Measurements from ENCODE around the gene BRI3. TPM values are rescaled to one million over a fixed set of nuclear protein-coding genes. Genes with fewer than 3 reads are reported as not detected.

BRI3 gene
- total and polyA plus RNA-seq, 2 of the 4 experiments (the other 2 are of a cell fraction): 24.7 to 68.3 TPM

DNA sequence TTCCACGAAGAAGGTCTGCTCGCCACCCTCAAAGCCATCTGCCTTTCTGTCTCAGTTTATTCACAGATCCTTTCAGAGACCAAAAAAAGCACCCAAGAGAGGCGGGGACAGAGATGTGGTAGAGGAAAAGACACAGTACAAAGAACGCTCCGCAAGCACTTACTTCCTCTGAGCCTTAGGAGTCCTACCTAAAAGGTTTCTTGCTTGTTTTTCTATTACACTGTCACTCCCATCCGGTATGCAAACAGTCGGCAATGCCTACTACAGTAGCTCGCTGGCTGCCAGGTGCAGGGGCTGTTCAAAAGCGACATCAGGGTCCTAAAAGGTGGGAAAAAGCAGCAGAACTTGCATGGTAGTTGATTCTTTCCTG lies 30.3 kb upstream of the BRI3 start:
- Histone ChIP-seq H3K4ac (ENCODE audit: low read depth, low read length) (no peak overlapping the region), H3K9me3 (ENCODE audit: control insufficient read depth, insufficient read depth, low read length) (no peaks in the 10 kb centered on the region), H3K27me3 (ENCODE audit: control insufficient read depth, insufficient read depth, low read length) (no peaks in the 10 kb centered on the region), H3K4me2 (ENCODE audit: low read depth, low read length) (peak overlapping the region; percentile 91), H3K4me1 (ENCODE audit: control insufficient read depth, insufficient read depth, low read length) (peaks cover 8% of the 10 kb centered on the region), H3K14ac (replicated peaks; ENCODE audit: low read depth, low read length) (no peak overlapping the region), H3K9me1 (ENCODE audit: insufficient read depth, low read length) (no peaks in the 10 kb centered on the region; the same call in 1 of the 2 replicates), H4K20me1 (ENCODE audit: insufficient read depth, low read length) (no peaks in the 10 kb centered on the region; the same call in 1 of the 2 replicates), H4K91ac (ENCODE audit: insufficient read depth, low read depth, low read length) (no peak overlapping the region), H3K9ac (ENCODE audit: low read depth, low read length) (peak overlapping the region; percentile 72), H4K8ac (ENCODE audit: low read depth in 2 of 2, low read length in 2 of 2) (peak overlapping the region; percentile 4 to 34; a peak in 1 of 4 replicates), H2AFZ (replicated peaks; ENCODE audit: low read length, poor library complexity) (peak overlapping the region; percentile 99), H2BK5ac (ENCODE audit: low read depth, low read length, poor library complexity, severe bottlenecking) (no peak overlapping the region), H3K56ac (ENCODE audit: extremely low read depth, insufficient read depth, low read length) (no peak overlapping the region), H2BK120ac (ENCODE audit: low read depth, low read length) (no peak overlapping the region), H3K4me3 (ENCODE audit: insufficient read depth, low read depth, low read length) (peak overlapping the region; percentile 94), H2AK5ac (ENCODE audit: low read depth, low read length) (no peak overlapping the region), H2AK9ac (replicated peaks; ENCODE audit: low read depth, low read length, poor library complexity) (peak overlapping the region; percentile 86), H3K79me1 (ENCODE audit: low read depth in 1 of 2, low read length in 2 of 2) (peaks cover 30 to 45% of the 10 kb centered on the region in 2 experiments), H3K27ac (ENCODE audit: insufficient read depth, low read length) (no peak overlapping the region), H3K36me3 (ENCODE audit: control insufficient read depth, insufficient read depth, low read length) (no peaks in the 10 kb centered on the region), H2BK15ac (ENCODE audit: low read depth, low read length) (no peak overlapping the region), H3K23ac (ENCODE audit: low read depth, low read length) (no peak overlapping the region), H4K5ac (ENCODE audit: low read depth, low read length) (no peak overlapping the region), H2BK20ac (ENCODE audit: low read depth, low read length) (no peak overlapping the region), H3K18ac (ENCODE audit: low read depth, low read length) (no peak overlapping the region)
- BruUV-seq (replicated peaks): no TSS peak
- TF ChIP-seq RCOR1 (IDR thresholded peaks at IDR 0.05; ENCODE audit: insufficient replicate concordance, low read length) (no peak), RFX5 (IDR thresholded peaks at IDR 0.05; ENCODE audit: low read depth, low read length) (no peak), RAD21 (IDR thresholded peaks at IDR 0.05; ENCODE audit: low read length) (no peak), FOS (IDR thresholded peaks at IDR 0.05; ENCODE audit: low read depth, low read length) (no peak), MAFK (IDR thresholded peaks at IDR 0.05; ENCODE audit: low read depth, low read length) (no peak), POLR2A (IDR thresholded peaks at IDR 0.05; ENCODE audit: low read depth, low read length) (no peak), MAZ (IDR thresholded peaks at IDR 0.05; ENCODE audit: borderline replicate concordance, low read depth, low read length) (no peak), BHLHE40 (IDR thresholded peaks at IDR 0.05; ENCODE audit: low read depth, low read length) (no peak), MXI1 (IDR thresholded peaks at IDR 0.05; ENCODE audit: borderline replicate concordance, low read depth, low read length) (no peak), SMC3 (IDR thresholded peaks at IDR 0.05; ENCODE audit: low read depth, low read length) (no peak), CHD1 (IDR thresholded peaks at IDR 0.05; ENCODE audit: low read depth, low read length) (no peak), NFE2L2 (IDR thresholded peaks at IDR 0.05; ENCODE audit: low read depth, low read length) (no peak), CEBPB (IDR thresholded peaks at IDR 0.05; ENCODE audit: low read depth, low read length) (no peak)
- TF ChIP-seq, protein P1, sequence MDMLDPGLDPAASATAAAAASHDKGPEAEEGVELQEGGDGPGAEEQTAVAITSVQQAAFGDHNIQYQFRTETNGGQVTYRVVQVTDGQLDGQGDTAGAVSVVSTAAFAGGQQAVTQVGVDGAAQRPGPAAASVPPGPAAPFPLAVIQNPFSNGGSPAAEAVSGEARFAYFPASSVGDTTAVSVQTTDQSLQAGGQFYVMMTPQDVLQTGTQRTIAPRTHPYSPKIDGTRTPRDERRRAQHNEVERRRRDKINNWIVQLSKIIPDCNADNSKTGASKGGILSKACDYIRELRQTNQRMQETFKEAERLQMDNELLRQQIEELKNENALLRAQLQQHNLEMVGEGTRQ (IDR thresholded peaks at IDR 0.05; ENCODE audit: low read depth, low read length): no peak
- TF ChIP-seq, protein P2, sequence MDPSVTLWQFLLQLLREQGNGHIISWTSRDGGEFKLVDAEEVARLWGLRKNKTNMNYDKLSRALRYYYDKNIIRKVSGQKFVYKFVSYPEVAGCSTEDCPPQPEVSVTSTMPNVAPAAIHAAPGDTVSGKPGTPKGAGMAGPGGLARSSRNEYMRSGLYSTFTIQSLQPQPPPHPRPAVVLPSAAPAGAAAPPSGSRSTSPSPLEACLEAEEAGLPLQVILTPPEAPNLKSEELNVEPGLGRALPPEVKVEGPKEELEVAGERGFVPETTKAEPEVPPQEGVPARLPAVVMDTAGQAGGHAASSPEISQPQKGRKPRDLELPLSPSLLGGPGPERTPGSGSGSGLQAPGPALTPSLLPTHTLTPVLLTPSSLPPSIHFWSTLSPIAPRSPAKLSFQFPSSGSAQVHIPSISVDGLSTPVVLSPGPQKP (IDR thresholded peaks at IDR 0.05; ENCODE audit: borderline replicate concordance, low read depth, low read length): no peak
- TF ChIP-seq, protein P3, sequence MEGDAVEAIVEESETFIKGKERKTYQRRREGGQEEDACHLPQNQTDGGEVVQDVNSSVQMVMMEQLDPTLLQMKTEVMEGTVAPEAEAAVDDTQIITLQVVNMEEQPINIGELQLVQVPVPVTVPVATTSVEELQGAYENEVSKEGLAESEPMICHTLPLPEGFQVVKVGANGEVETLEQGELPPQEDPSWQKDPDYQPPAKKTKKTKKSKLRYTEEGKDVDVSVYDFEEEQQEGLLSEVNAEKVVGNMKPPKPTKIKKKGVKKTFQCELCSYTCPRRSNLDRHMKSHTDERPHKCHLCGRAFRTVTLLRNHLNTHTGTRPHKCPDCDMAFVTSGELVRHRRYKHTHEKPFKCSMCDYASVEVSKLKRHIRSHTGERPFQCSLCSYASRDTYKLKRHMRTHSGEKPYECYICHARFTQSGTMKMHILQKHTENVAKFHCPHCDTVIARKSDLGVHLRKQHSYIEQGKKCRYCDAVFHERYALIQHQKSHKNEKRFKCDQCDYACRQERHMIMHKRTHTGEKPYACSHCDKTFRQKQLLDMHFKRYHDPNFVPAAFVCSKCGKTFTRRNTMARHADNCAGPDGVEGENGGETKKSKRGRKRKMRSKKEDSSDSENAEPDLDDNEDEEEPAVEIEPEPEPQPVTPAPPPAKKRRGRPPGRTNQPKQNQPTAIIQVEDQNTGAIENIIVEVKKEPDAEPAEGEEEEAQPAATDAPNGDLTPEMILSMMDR (conservative IDR thresholded peaks at IDR 0.05; ENCODE audit: low read depth, low read length): no peak
- ChIA-PET POLR2A (ENCODE audit: unreplicated experiment) (no interaction called here), CTCF (no interaction called here)
- dilution Hi-C loops (cut with HindIII; ENCODE audit: low sequenced_read_pairs, unreplicated experiment) (no loop called here), in situ Hi-C loops (cut with MboI; ENCODE audit: low sequenced_read_pairs) (no loop called here), intact Hi-C loops (cut with micrococcal nuclease) (loop anchor here (1.0 kb wide), 1 partner anchor 39 kb away; no protein-coding TSS in a partner anchor)
- ATAC-seq (ENCODE audit: low read depth): no peak
- WGBS, 2 experiments (ENCODE audit: extremely low coverage in 2 of 2, insufficient read length in 1 of 2): 0% methylated on average over 1 of the region's 9 CpGs; no CpG with 5 or more reads in 1 of the 2 experiments
- DNase-seq: no peak

Data from IMR-90 (cell line).